HepG2 (cell line): ENCODE data around the gene KRTAP9-4. TPM values are rescaled to one million over a fixed set of nuclear protein-coding genes. Genes with fewer than 3 reads are reported as not detected.
"Not testable (repeated sequence)": the region's sequence is repeated elsewhere in the genome, so short reads cannot be mapped to it uniquely, and the experiment has no call there.

ENCODE experiments used
- ATAC-seq: fragments of 200-7000 bp; cut with Tn5 transposase; 3 replicates; pipeline ENCODE4 v1.9.1; 2020; ENCODE audit warnings: mild to moderate bottlenecking, moderate library complexity
- BruUV-seq: library from RNA; stranded (reverse); fragments of 400-500 nt; replicated peaks from 2 replicates; lab custom pipeline; 2021; lab: Mats Ljungman, UMichigan
- CTCF ChIA-PET: fragments of 300-600 bp; formaldehyde crosslinking; extraction: SDS; loops from one replicate; lab custom pipeline; 2021; ENCODE audit warnings: low total read pairs, inconsistent platforms, low intra/inter-chr PET ratio; lab: Yijun Ruan, JAX
- POLR2A ChIA-PET: fragments of 350-600 bp; sonication (Branson Sonifier 250); formaldehyde crosslinking; loops from one replicate; lab custom pipeline; 2020; ENCODE audit warnings: antibody characterized with exemption, inconsistent platforms; lab: Yijun Ruan, JAX
- DNase-seq: peaks from one replicate; pipeline ENCODE4 v3.0.0-alpha.2; 2015; ENCODE audit warnings: low spot score
- FAIRE-seq: peaks from 3 replicates; lab custom pipeline; 2011; peaks lifted over from hg19 to GRCh38; lab: Jason Lieb, UNC
- H2AFZ ChIP-seq: one replicate; pipeline ENCODE4 v1.6.1; 2011; ENCODE audit warnings: low read length, inconsistent platforms
- H3K27ac ChIP-seq: fragments of 300-600 bp; 3 replicates; pipeline ENCODE4 v1.8.0; 2011; ENCODE audit warnings: mixed run types, mild to moderate bottlenecking, mixed read lengths, low read length, inconsistent platforms; ENCODE audit not compliant: insufficient read depth; ENCODE audit errors: extremely low read length
- H3K27me3 ChIP-seq, 2 experiments: fragments of 200-600 bp in 1 of 2; 2 replicates in 1 of 2; 3 replicates in 1 of 2; pipeline versions ENCODE4 v1.6.0 to v1.8.0; 2011; ENCODE audit warnings: low read length in 2 of 2, mild to moderate bottlenecking in 2 of 2, moderate library complexity in 2 of 2, inconsistent platforms in 1 of 2; ENCODE audit not compliant: insufficient read depth in 2 of 2, control insufficient read depth in 1 of 2
- H3K36me3 ChIP-seq, 2 experiments: fragments of 200-600 bp in 1 of 2; replicated peaks in 1 of 2; 2 replicates in 1 of 2; 3 replicates in 1 of 2; pipeline versions ENCODE4 v1.5.1 to v1.8.0; 2011; ENCODE audit warnings: low read length in 2 of 2, inconsistent platforms in 1 of 2; ENCODE audit not compliant: insufficient read depth in 2 of 2, control insufficient read depth in 1 of 2
- H3K4me1 ChIP-seq: 2 replicates; pipeline ENCODE4 v1.5.1; 2012; ENCODE audit warnings: low read length, inconsistent platforms; ENCODE audit not compliant: insufficient read depth
- H3K4me2 ChIP-seq: 2 replicates; pipeline ENCODE4 v1.6.0; 2011; ENCODE audit warnings: low read depth, low read length, inconsistent platforms
- H3K4me3 ChIP-seq, 3 experiments: fragments of 200-600 bp in 1 of 3; sonication (generic), shearing (Covaris generic) in 1 of 3; replicated peaks in 1 of 3; 2 replicates each; pipeline ENCODE4 v1.5.1; 2011 to 2016; ENCODE audit warnings: low read length in 3 of 3, inconsistent platforms in 2 of 3, low read depth in 2 of 3, mild to moderate bottlenecking in 2 of 3, control low read depth in 1 of 3, mixed read lengths in 1 of 3; ENCODE audit not compliant: insufficient read depth in 1 of 3
- H3K79me2 ChIP-seq: one replicate; pipeline ENCODE4 v1.6.1; 2011; ENCODE audit warnings: low read length, inconsistent platforms; ENCODE audit not compliant: insufficient read depth
- H3K9ac ChIP-seq: 2 replicates; pipeline ENCODE4 v1.6.0; 2011; ENCODE audit warnings: mild to moderate bottlenecking, low read depth, low read length, inconsistent platforms; ENCODE audit not compliant: insufficient read depth
- H3K9me3 ChIP-seq: 2 replicates; pipeline ENCODE4 v1.5.1; 2012; ENCODE audit warnings: mild to moderate bottlenecking, low read length
- H4K20me1 ChIP-seq: 2 replicates; pipeline ENCODE4 v1.6.0; 2011; ENCODE audit warnings: inconsistent platforms, mild to moderate bottlenecking, low read length, moderate library complexity; ENCODE audit not compliant: insufficient read depth
- ATRX ChIP-seq: sonication (generic); formaldehyde crosslinking; IDR thresholded peaks from 2 replicates; pipeline ENCODE4 v1.4.0; 2020; ENCODE audit warnings: missing genetic modification reagents, borderline replicate concordance
- EED ChIP-seq: sonication (generic); formaldehyde crosslinking; IDR thresholded peaks from 2 replicates; pipeline ENCODE4 v1.5.0; 2020; ENCODE audit warnings: mild to moderate bottlenecking, missing genetic modification reagents
- JUNB ChIP-seq: sonication (generic); formaldehyde crosslinking; IDR thresholded peaks from 2 replicates; pipeline ENCODE4 v1.8.0; 2022; ENCODE audit warnings: missing genetic modification reagents, mild to moderate bottlenecking, borderline replicate concordance
- NFE2L2 ChIP-seq: fragments of 150-350 bp; IDR thresholded peaks from 2 replicates; pipeline ENCODE4 v1.6.1; 2014; ENCODE audit warnings: low read length
- POLR2AphosphoS5 ChIP-seq: IDR thresholded peaks from 2 replicates; pipeline ENCODE4 v1.6.1; 2012; ENCODE audit warnings: low read depth, low read length
- SRSF1 ChIP-seq: fragments of 200-400 bp; formaldehyde crosslinking; optimal IDR thresholded peaks from 2 replicates; pipeline ENCODE3; 2017; ENCODE audit warnings: mild to moderate bottlenecking, low read depth, low read length, moderate library complexity
- TBP ChIP-seq: sonication (generic); formaldehyde crosslinking; IDR thresholded peaks from 2 replicates; pipeline ENCODE4 v1.5.0; 2020; ENCODE audit warnings: missing genetic modification reagents
- ZNF451 ChIP-seq: sonication (generic); formaldehyde crosslinking; IDR thresholded peaks from 2 replicates; pipeline ENCODE4 v1.5.0; 2020; ENCODE audit warnings: mild to moderate bottlenecking, missing genetic modification reagents
- ZNF792 ChIP-seq: IDR thresholded peaks from 2 replicates; pipeline ENCODE4 v1.6.1; 2016
- WGBS: methylation state at CpG from one replicate; pipeline ENCODE4 v1.1.6; 2017; ENCODE audit warnings: low lambda C conversion rate; 5-methylcytosine and 5-hydroxymethylcytosine counted together
- in situ Hi-C: cut with HindIII; loops from 2 replicates; pipeline ENCODE4 v1.10.0; 2017; ENCODE audit warnings: low pct_unique_long_range_greater_than_20kb; ENCODE audit not compliant: extremely low pct_ligation_motif_present
- intact Hi-C: fragments of 100-400 bp; cut with micrococcal nuclease; formaldehyde crosslinking; loops from one replicate; pipeline ENCODE4 v1.10.0; 2022; ENCODE audit not compliant: unreplicated experiment
- polyA plus RNA-seq, 8 experiments: library from polyadenylated mRNA; depleted of rRNA in 3 of 8; stranded (reverse) in 7 of 8; unstranded in 1 of 8; fragments of >200 nt; fragmentation: Illumina TruSeq in 4 of 8; extraction: Trizol in 4 of 8; gene quantifications; 2 replicates each; pipeline versions ENCODE4 v1.2.1 to v1.2.3, GENCODE V29; 2011 to 2016; ENCODE audit warnings: low read depth in 4 of 8, missing spikeins in 1 of 8, mixed read lengths in 1 of 8; ENCODE audit not compliant: insufficient read depth in 1 of 8
- total RNA-seq, 5 experiments: library from RNA; depleted of rRNA; stranded (reverse); fragments of >200 nt; fragmentation: Illumina TruSeq; extraction: Trizol; gene quantifications; 2 replicates each; pipeline ENCODE4 v1.2.3, GENCODE V29; 2016; ENCODE audit warnings: low read depth in 1 of 5
- TF ChIP-seq, protein P1 (sequence below): IDR thresholded peaks from 2 replicates; pipeline ENCODE4 v1.6.1; 2016; ENCODE audit warnings: low read depth, missing genetic modification reagents, missing compliant biosample characterization
- TF ChIP-seq, protein P2 (sequence below): sonication (generic); formaldehyde crosslinking; IDR thresholded peaks from 2 replicates; pipeline ENCODE4 v1.8.0; 2022; ENCODE audit warnings: mild to moderate bottlenecking, missing genetic modification reagents

Gene KRTAP9-4
- total and polyA plus RNA-seq, 2 of the 13 experiments (the other 11 are each of a cell fraction or from before 2014, with no cell fraction given): not detected

- intact Hi-C loops, POLR2A ChIA-PET, DNase-seq, ATAC-seq, H4K20me1 ChIP-seq, FAIRE-seq, in situ Hi-C loops, H3K9me3 ChIP-seq, H3K4me2 ChIP-seq, H3K4me1 ChIP-seq, H3K27ac ChIP-seq, H2AFZ ChIP-seq, H3K36me3 ChIP-seq, H3K9ac ChIP-seq, H3K27me3 ChIP-seq, BruUV-seq, CTCF ChIA-PET, H3K4me3 ChIP-seq, H3K79me2 ChIP-seq: not testable (repeated sequence)
- WGBS: 69% methylated on average over 2 of the region's 3 CpGs
Observed at GRCh38 chr17:41275648-41276190, 26.2 kb downstream of the KRTAP9-4 start, which contains the start of gene KRTAP9-7. KRTAP9-7 (plus strand) TSS chr17:41275698; CDS start chr17:41275698, 0 bp downstream.

DNA sequence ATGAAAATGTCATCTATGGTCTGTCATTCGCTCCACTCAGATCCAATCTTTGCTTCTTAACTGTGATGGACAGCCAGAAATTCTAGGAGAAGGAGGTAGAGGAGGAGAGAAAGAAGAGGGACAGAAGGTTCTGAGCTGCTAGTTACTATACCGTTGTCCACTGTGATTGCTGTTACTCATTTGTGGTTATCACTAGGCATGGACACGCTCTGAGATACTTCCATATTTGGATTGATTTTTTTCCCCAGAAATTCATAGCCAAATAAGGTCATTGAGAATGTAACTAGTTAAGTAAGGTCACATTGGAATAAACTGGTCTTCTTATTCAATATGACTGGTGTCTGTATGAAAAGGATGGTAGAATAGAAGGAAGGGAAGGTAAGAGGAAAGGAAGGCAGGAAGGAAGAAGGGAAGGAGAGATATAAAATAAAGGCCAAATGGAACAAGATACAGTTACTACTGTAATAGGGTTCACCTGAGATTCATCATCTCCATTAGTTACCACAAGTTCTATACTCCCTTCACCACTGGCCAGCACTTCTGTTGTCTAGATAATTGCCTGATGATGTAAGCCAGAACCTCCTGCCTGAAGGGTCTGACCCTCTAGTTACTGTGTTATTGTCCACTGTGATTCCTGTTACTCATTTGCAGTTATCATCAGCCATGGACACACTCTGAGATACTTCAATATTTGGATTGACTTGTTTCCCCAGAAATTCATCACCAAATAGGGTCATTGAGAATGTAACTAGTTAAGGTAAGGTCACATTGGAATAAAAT lies 28.9 kb downstream of the KRTAP9-4 start:
- Histone ChIP-seq H3K4me3 (no peak overlapping the region), H3K4me1 (no peaks in the 10 kb centered on the region), H3K27me3 (no peaks in the 10 kb centered on the region), H3K36me3 (no peaks in the 10 kb centered on the region), H3K27ac (no peak overlapping the region), H3K9me3 (no peaks in the 10 kb centered on the region), H3K9ac (no peak overlapping the region), H3K79me2 (no peaks in the 10 kb centered on the region), H4K20me1 (no peaks in the 10 kb centered on the region), H3K4me2 (no peak overlapping the region), H2AFZ (no peak overlapping the region)
- CTCF ChIA-PET: no interaction called here
- POLR2A ChIA-PET: no interaction called here
- 7% methylated on average over 3 of the region's 3 CpGs for WGBS
- FAIRE-seq: no peak
- BruUV-seq: no TSS peak
- in situ Hi-C loops (no loop called here), intact Hi-C loops (no loop called here)
- peak; percentile 0 for DNase-seq
- no peak for ATAC-seq
- TF ChIP-seq SRSF1 (no peak), JUNB (CRISPR knock-in tag) (no peak), ZNF792 (no peak), EED (no peak), ZNF451 (CRISPR knock-in tag) (no peak), ATRX (CRISPR knock-in tag) (no peak), TBP (CRISPR knock-in tag) (no peak), POLR2AphosphoS5 (no peak), NFE2L2 (no peak)
- TF ChIP-seq, protein P1, sequence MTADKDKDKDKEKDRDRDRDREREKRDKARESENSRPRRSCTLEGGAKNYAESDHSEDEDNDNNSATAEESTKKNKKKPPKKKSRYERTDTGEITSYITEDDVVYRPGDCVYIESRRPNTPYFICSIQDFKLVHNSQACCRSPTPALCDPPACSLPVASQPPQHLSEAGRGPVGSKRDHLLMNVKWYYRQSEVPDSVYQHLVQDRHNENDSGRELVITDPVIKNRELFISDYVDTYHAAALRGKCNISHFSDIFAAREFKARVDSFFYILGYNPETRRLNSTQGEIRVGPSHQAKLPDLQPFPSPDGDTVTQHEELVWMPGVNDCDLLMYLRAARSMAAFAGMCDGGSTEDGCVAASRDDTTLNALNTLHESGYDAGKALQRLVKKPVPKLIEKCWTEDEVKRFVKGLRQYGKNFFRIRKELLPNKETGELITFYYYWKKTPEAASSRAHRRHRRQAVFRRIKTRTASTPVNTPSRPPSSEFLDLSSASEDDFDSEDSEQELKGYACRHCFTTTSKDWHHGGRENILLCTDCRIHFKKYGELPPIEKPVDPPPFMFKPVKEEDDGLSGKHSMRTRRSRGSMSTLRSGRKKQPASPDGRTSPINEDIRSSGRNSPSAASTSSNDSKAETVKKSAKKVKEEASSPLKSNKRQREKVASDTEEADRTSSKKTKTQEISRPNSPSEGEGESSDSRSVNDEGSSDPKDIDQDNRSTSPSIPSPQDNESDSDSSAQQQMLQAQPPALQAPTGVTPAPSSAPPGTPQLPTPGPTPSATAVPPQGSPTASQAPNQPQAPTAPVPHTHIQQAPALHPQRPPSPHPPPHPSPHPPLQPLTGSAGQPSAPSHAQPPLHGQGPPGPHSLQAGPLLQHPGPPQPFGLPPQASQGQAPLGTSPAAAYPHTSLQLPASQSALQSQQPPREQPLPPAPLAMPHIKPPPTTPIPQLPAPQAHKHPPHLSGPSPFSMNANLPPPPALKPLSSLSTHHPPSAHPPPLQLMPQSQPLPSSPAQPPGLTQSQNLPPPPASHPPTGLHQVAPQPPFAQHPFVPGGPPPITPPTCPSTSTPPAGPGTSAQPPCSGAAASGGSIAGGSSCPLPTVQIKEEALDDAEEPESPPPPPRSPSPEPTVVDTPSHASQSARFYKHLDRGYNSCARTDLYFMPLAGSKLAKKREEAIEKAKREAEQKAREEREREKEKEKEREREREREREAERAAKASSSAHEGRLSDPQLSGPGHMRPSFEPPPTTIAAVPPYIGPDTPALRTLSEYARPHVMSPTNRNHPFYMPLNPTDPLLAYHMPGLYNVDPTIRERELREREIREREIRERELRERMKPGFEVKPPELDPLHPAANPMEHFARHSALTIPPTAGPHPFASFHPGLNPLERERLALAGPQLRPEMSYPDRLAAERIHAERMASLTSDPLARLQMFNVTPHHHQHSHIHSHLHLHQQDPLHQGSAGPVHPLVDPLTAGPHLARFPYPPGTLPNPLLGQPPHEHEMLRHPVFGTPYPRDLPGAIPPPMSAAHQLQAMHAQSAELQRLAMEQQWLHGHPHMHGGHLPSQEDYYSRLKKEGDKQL: no peak
- TF ChIP-seq, protein P2, sequence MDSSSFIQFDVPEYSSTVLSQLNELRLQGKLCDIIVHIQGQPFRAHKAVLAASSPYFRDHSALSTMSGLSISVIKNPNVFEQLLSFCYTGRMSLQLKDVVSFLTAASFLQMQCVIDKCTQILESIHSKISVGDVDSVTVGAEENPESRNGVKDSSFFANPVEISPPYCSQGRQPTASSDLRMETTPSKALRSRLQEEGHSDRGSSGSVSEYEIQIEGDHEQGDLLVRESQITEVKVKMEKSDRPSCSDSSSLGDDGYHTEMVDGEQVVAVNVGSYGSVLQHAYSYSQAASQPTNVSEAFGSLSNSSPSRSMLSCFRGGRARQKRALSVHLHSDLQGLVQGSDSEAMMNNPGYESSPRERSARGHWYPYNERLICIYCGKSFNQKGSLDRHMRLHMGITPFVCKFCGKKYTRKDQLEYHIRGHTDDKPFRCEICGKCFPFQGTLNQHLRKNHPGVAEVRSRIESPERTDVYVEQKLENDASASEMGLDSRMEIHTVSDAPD (CRISPR knock-in tag): no peak
